H1 (cell line): ENCODE measurements around the gene TUG1.

Experiments used
- BACH1 ChIP-seq: IDR thresholded peaks from 2 replicates; pipeline ENCODE4 v1.6.1; 2012; ENCODE audit warnings: low read length, improper control_type of control experiment
- FOSL1 ChIP-seq: IDR thresholded peaks from 2 replicates; pipeline ENCODE4 v1.6.1; 2011; ENCODE audit warnings: mild to moderate bottlenecking, low read depth, low read length, moderate library complexity; ENCODE audit not compliant: insufficient read depth
- HDAC2 ChIP-seq, 2 experiments: fragments of 300-600 bp in 1 of 2; sonication (generic) in 1 of 2; IDR thresholded peaks; 2 replicates each; pipeline ENCODE4 v1.6.1; 2011 to 2012; ENCODE audit warnings: low read depth in 2 of 2, low read length in 2 of 2, mild to moderate bottlenecking in 2 of 2, moderate library complexity in 2 of 2, borderline replicate concordance in 1 of 2, inconsistent platforms in 1 of 2
- JUN ChIP-seq: IDR thresholded peaks from 2 replicates; pipeline ENCODE4 v1.6.1; 2011; ENCODE audit warnings: low read depth, mild to moderate bottlenecking, improper control_type of control experiment, low read length
- SIN3A ChIP-seq, 2 experiments: IDR thresholded peaks in 1 of 2; conservative IDR thresholded peaks in 1 of 2; 2 replicates each; pipeline ENCODE4 v1.6.1; 2011 to 2012; ENCODE audit warnings: low read length in 2 of 2, improper control_type of control experiment in 1 of 2, low read depth in 1 of 2, mild to moderate bottlenecking in 1 of 2
- TAF1 ChIP-seq: IDR thresholded peaks from 2 replicates; pipeline ENCODE4 v1.6.1; 2011; ENCODE audit warnings: mild to moderate bottlenecking, low read depth, low read length
- TF ChIP-seq, protein P1 (sequence below): IDR thresholded peaks from 2 replicates; pipeline ENCODE4 v1.6.1; 2012; ENCODE audit warnings: low read length, inconsistent platforms
- TF ChIP-seq, protein P2 (sequence below), 3 experiments: IDR thresholded peaks; 1 replicate in 2 of 3; 2 replicates in 1 of 3; pipeline versions ENCODE4 v1.5.1 to v1.6.1; 2011; ENCODE audit warnings: low read length in 3 of 3, mild to moderate bottlenecking in 3 of 3, inconsistent platforms in 2 of 3, low read depth in 1 of 3, moderate library complexity in 1 of 3; ENCODE audit not compliant: insufficient read depth in 1 of 3; ENCODE audit errors: control extremely low read depth in 1 of 3
- TF ChIP-seq, protein P3 (sequence below): IDR thresholded peaks from 2 replicates; pipeline ENCODE4 v1.6.1; 2012; ENCODE audit warnings: inconsistent platforms

DNA sequence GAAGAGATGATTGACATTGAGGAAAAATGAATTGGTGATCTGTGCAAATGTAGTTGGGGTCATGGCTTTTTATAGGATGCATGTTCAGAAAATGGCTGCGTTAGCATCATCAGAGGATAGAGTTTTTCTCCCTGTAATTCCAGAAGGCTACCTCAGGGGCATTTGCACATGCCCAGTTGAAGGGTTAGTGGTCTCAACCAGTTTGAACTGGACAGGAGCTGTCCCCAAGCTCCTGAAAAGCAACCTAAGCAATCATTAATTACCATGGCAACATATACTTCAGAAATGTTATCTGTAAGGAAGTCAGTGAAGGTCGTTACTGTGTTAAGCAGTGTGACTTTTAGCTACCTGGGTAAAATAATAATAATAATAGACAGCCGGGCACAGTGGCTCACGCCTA lies 29.3 kb downstream of the TUG1 start:
- TF ChIP-seq, protein P1, sequence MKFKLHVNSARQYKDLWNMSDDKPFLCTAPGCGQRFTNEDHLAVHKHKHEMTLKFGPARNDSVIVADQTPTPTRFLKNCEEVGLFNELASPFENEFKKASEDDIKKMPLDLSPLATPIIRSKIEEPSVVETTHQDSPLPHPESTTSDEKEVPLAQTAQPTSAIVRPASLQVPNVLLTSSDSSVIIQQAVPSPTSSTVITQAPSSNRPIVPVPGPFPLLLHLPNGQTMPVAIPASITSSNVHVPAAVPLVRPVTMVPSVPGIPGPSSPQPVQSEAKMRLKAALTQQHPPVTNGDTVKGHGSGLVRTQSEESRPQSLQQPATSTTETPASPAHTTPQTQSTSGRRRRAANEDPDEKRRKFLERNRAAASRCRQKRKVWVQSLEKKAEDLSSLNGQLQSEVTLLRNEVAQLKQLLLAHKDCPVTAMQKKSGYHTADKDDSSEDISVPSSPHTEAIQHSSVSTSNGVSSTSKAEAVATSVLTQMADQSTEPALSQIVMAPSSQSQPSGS: no peak
- TF ChIP-seq BACH1 (no peak), JUN (no peak), HDAC2 (IDR thresholded peaks at IDR 0.05; ENCODE audit: borderline replicate concordance in 1 of 2, low read depth in 2 of 2, low read length in 2 of 2) (no peak), FOSL1 (no peak), TAF1 (no peak), SIN3A (conservative IDR thresholded peaks at IDR 0.05 in 1 of 2, IDR thresholded peaks at IDR 0.05 in 1 of 2; ENCODE audit: low read depth in 1 of 2, low read length in 2 of 2) (no peak)
- TF ChIP-seq, protein P2, sequence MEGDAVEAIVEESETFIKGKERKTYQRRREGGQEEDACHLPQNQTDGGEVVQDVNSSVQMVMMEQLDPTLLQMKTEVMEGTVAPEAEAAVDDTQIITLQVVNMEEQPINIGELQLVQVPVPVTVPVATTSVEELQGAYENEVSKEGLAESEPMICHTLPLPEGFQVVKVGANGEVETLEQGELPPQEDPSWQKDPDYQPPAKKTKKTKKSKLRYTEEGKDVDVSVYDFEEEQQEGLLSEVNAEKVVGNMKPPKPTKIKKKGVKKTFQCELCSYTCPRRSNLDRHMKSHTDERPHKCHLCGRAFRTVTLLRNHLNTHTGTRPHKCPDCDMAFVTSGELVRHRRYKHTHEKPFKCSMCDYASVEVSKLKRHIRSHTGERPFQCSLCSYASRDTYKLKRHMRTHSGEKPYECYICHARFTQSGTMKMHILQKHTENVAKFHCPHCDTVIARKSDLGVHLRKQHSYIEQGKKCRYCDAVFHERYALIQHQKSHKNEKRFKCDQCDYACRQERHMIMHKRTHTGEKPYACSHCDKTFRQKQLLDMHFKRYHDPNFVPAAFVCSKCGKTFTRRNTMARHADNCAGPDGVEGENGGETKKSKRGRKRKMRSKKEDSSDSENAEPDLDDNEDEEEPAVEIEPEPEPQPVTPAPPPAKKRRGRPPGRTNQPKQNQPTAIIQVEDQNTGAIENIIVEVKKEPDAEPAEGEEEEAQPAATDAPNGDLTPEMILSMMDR (IDR thresholded peaks at IDR 0.05; ENCODE audit: control extremely low read depth in 1 of 3, insufficient read depth in 1 of 3, low read depth in 1 of 3, low read length in 3 of 3): no peak
- TF ChIP-seq, protein P3, sequence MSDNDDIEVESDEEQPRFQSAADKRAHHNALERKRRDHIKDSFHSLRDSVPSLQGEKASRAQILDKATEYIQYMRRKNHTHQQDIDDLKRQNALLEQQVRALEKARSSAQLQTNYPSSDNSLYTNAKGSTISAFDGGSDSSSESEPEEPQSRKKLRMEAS: no peak
